IMR-90 (cell line): ENCODE measurements around the gene PXDC1.

Experiments used
- BHLHE40 ChIP-seq: fragments of 150-350 bp; IDR thresholded peaks from 2 replicates; pipeline ENCODE4 v1.6.1; 2016; ENCODE audit warnings: mild to moderate bottlenecking, low read depth, low read length
- CEBPB ChIP-seq: IDR thresholded peaks from 2 replicates; pipeline ENCODE4 v1.6.1; 2012; ENCODE audit warnings: low read depth, low read length, improper control_type of control experiment
- CHD1 ChIP-seq: IDR thresholded peaks from 2 replicates; pipeline ENCODE4 v1.6.1; 2012; ENCODE audit warnings: low read depth, low read length, improper control_type of control experiment
- MAFK ChIP-seq: IDR thresholded peaks from 2 replicates; pipeline ENCODE4 v1.6.1; 2012; ENCODE audit warnings: low read depth, low read length, improper control_type of control experiment
- MAZ ChIP-seq: IDR thresholded peaks from 2 replicates; pipeline ENCODE4 v1.6.1; 2012; ENCODE audit warnings: low read depth, mild to moderate bottlenecking, low read length, improper control_type of control experiment, moderate library complexity, borderline replicate concordance
- MXI1 ChIP-seq: IDR thresholded peaks from 2 replicates; pipeline ENCODE4 v1.6.1; 2012; ENCODE audit warnings: low read depth, mild to moderate bottlenecking, low read length, moderate library complexity, borderline replicate concordance
- POLR2A ChIP-seq: IDR thresholded peaks from 2 replicates; pipeline ENCODE4 v1.6.1; 2012; ENCODE audit warnings: mild to moderate bottlenecking, low read depth, low read length
- RAD21 ChIP-seq: IDR thresholded peaks from 2 replicates; pipeline ENCODE4 v1.6.1; 2012; ENCODE audit warnings: low read length, improper control_type of control experiment
- RCOR1 ChIP-seq: IDR thresholded peaks from 2 replicates; pipeline ENCODE4 v1.6.1; 2012; ENCODE audit warnings: mild to moderate bottlenecking, low read length, improper control_type of control experiment; ENCODE audit not compliant: insufficient replicate concordance
- RFX5 ChIP-seq: IDR thresholded peaks from 2 replicates; pipeline ENCODE4 v1.8.0; 2012; ENCODE audit warnings: low read depth, mild to moderate bottlenecking, low read length, moderate library complexity
- SMC3 ChIP-seq: fragments of 150-350 bp; IDR thresholded peaks from 2 replicates; pipeline ENCODE4 v1.6.1; 2016; ENCODE audit warnings: low read depth, mild to moderate bottlenecking, antibody characterized with exemption, low read length, moderate library complexity
- TF ChIP-seq, protein P1 (sequence below): conservative IDR thresholded peaks from 2 replicates; pipeline ENCODE4 v1.5.1; 2012; ENCODE audit warnings: mild to moderate bottlenecking, low read depth, low read length, improper control_type of control experiment
- TF ChIP-seq, protein P2 (sequence below): fragments of 150-350 bp; IDR thresholded peaks from 2 replicates; pipeline ENCODE4 v1.6.1; 2017; ENCODE audit warnings: mild to moderate bottlenecking, antibody characterized with exemption, low read length, low read depth

DNA sequence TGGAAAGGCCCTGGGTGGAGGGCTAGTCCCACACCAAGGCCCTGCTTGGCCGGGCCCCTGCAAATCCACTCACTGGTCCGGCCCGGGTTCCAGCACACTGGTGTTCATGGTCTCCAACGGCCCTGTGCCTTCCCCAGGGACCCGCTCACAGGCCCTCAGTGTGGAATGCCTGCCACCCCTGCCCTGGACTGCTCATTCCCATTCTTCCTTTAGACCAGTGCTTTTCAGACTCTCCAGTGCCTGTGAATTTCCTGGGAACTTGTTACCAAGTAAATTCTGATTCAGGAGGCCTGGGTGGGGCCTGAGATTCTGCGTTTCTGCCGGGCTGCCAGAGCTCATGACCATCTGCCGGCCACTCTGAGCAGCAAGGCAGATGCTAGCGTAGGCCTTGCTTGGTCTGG, 5.7 kb upstream of the PXDC1 start:
- TF ChIP-seq, protein P1, sequence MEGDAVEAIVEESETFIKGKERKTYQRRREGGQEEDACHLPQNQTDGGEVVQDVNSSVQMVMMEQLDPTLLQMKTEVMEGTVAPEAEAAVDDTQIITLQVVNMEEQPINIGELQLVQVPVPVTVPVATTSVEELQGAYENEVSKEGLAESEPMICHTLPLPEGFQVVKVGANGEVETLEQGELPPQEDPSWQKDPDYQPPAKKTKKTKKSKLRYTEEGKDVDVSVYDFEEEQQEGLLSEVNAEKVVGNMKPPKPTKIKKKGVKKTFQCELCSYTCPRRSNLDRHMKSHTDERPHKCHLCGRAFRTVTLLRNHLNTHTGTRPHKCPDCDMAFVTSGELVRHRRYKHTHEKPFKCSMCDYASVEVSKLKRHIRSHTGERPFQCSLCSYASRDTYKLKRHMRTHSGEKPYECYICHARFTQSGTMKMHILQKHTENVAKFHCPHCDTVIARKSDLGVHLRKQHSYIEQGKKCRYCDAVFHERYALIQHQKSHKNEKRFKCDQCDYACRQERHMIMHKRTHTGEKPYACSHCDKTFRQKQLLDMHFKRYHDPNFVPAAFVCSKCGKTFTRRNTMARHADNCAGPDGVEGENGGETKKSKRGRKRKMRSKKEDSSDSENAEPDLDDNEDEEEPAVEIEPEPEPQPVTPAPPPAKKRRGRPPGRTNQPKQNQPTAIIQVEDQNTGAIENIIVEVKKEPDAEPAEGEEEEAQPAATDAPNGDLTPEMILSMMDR: no peak
- TF ChIP-seq SMC3 (no peak), RCOR1 (no peak), CEBPB (no peak), RFX5 (no peak), POLR2A (no peak), RAD21 (no peak), MAZ (no peak), MAFK (no peak), BHLHE40 (no peak), MXI1 (no peak), CHD1 (no peak)
- TF ChIP-seq, protein P2, sequence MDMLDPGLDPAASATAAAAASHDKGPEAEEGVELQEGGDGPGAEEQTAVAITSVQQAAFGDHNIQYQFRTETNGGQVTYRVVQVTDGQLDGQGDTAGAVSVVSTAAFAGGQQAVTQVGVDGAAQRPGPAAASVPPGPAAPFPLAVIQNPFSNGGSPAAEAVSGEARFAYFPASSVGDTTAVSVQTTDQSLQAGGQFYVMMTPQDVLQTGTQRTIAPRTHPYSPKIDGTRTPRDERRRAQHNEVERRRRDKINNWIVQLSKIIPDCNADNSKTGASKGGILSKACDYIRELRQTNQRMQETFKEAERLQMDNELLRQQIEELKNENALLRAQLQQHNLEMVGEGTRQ: no peak
